ENCODE data around the gene CLEC16A.

Gene CLEC16A

DNA sequence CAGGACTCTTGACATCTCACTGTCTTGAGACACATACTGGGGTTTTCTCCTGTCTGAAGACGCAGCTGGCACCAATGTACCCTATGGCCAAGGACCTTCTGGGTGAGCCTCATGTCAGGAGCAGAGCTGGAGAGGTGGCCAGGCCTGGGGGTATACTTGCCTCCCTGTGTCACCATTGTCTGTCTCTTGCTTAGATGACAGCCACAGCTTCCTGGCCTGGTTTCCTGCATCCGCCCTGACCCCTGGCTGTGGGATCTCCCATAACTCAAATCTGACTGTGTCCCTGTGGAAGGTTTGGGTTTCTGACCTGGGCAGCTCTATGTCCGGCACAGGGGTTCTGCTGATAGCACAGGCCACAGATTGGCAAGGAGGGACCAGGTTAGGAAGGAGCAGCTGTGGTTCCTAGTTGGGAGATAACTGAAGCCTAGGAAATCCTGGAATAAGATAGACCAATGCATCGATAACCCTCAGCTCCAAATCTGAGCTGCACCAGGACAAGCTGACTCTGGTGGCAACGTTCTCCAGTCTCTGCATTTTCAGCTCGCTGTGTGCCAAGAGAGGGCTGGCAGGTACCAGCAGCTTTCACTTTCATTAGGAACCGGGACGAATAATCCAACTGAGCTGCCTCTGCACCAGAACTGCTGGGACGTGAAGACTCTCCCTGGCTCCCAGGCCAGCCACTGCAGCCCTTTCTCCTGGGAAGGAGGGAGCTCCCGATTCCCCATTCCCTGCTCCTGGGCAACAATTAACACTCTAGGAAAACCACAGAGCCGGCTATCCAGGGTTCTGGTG, 7.1 kb upstream of the CLEC16A start:
- no peak overlapping the region for H3K4me2 ChIP-seq (ENCODE audit: low read length)
- H3K18ac ChIP-seq (ENCODE audit: low read length) = no peak overlapping the region
- H4K8ac ChIP-seq (ENCODE audit: low read depth, low read length) = no peak overlapping the region
- H3K36me3 ChIP-seq (ENCODE audit: control insufficient read depth, insufficient read depth, low read length) = no peaks in the 10 kb centered on the region
- H3K27ac ChIP-seq (ENCODE audit: low read depth, low read length) = no peak overlapping the region
- H3K27me3 ChIP-seq (ENCODE audit: insufficient read depth, low read length, poor library complexity) = no peaks in the 10 kb centered on the region
- H3K4me3 ChIP-seq (ENCODE audit: low read length) = no peak overlapping the region
- H3K23ac ChIP-seq (ENCODE audit: low read length) = no peak overlapping the region
- no peak overlapping the region for H2BK5ac ChIP-seq (ENCODE audit: low read length)
- no peak overlapping the region for H3K56ac ChIP-seq (ENCODE audit: low read length)
- H3K79me1 ChIP-seq (ENCODE audit: low read length) = peaks cover 30% of the 10 kb centered on the region
- no peak overlapping the region for H2AK5ac ChIP-seq (ENCODE audit: low read length)
- H3K79me2 ChIP-seq (ENCODE audit: control insufficient read depth, insufficient read depth, low read length) = peaks cover 13% of the 10 kb centered on the region
- no peak overlapping the region for H3K4ac ChIP-seq (ENCODE audit: low read depth, low read length)
- H2BK120ac ChIP-seq (ENCODE audit: low read depth, low read length) = no peak overlapping the region
- no peak for DNase-seq
- no CpG with 5 or more reads among the region's 11 CpGs for WGBS (ENCODE audit: extremely low coverage, insufficient coverage, low lambda C conversion rate)
- H2BK15ac ChIP-seq (replicated peaks; ENCODE audit: low read depth) = no peak overlapping the region
- H3K4me1 ChIP-seq (ENCODE audit: control insufficient read depth, low read depth, low read length) = peaks cover 11% of the 10 kb centered on the region
- no peak overlapping the region for H3K9ac ChIP-seq (ENCODE audit: low read length)
- H4K5ac ChIP-seq (ENCODE audit: low read length) = no peak overlapping the region

DNA sequence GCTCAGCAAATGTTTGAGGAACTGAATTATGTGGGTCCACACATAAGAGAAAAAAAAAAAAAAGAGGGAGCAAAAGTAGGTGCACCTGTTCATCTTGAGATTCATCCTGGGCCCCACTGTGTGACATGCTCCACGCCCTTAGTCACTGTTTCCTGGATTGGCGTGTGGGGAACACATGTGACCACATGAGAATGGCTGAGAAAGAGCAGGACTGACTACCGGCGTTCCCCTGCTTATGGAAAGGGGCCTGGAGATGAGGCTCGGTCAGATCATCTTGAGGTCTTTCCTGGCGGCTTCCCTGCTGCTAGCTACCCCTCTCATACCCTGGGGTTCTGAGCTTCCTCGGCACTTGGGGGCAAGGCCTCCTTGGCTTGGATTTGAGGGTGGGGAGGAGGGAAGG, 6.0 kb upstream of the CLEC16A start:
- no peak overlapping the region for H2BK15ac ChIP-seq (replicated peaks; ENCODE audit: low read depth)
- H3K18ac ChIP-seq (ENCODE audit: low read length) = no peak overlapping the region
- no peaks in the 10 kb centered on the region for H3K36me3 ChIP-seq (ENCODE audit: control insufficient read depth, insufficient read depth, low read length)
- H3K9ac ChIP-seq (ENCODE audit: low read length) = no peak overlapping the region
- H2BK120ac ChIP-seq (ENCODE audit: low read depth, low read length) = no peak overlapping the region
- H3K27ac ChIP-seq (ENCODE audit: low read depth, low read length) = no peak overlapping the region
- H3K27me3 ChIP-seq (ENCODE audit: insufficient read depth, low read length, poor library complexity) = no peaks in the 10 kb centered on the region
- H3K4me1 ChIP-seq (ENCODE audit: control insufficient read depth, low read depth, low read length) = peaks cover 11% of the 10 kb centered on the region
- no peak overlapping the region for H3K23ac ChIP-seq (ENCODE audit: low read length)
- no CpG with 5 or more reads among the region's 7 CpGs for WGBS (ENCODE audit: extremely low coverage, insufficient coverage, low lambda C conversion rate)
- DNase-seq = no peak
- no peak overlapping the region for H3K4me2 ChIP-seq (ENCODE audit: low read length)
- H4K8ac ChIP-seq (ENCODE audit: low read depth, low read length) = no peak overlapping the region
- H3K4me3 ChIP-seq (ENCODE audit: low read length) = no peak overlapping the region
- no peak overlapping the region for H3K4ac ChIP-seq (ENCODE audit: low read depth, low read length)
- H2BK5ac ChIP-seq (ENCODE audit: low read length) = no peak overlapping the region
- no peak overlapping the region for H4K5ac ChIP-seq (ENCODE audit: low read length)
- no peak overlapping the region for H3K56ac ChIP-seq (ENCODE audit: low read length)
- H2AK5ac ChIP-seq (ENCODE audit: low read length) = no peak overlapping the region
- H3K79me1 ChIP-seq (ENCODE audit: low read length) = peaks cover 25% of the 10 kb centered on the region
- H3K79me2 ChIP-seq (ENCODE audit: control insufficient read depth, insufficient read depth, low read length) = peaks cover 13% of the 10 kb centered on the region

DNA sequence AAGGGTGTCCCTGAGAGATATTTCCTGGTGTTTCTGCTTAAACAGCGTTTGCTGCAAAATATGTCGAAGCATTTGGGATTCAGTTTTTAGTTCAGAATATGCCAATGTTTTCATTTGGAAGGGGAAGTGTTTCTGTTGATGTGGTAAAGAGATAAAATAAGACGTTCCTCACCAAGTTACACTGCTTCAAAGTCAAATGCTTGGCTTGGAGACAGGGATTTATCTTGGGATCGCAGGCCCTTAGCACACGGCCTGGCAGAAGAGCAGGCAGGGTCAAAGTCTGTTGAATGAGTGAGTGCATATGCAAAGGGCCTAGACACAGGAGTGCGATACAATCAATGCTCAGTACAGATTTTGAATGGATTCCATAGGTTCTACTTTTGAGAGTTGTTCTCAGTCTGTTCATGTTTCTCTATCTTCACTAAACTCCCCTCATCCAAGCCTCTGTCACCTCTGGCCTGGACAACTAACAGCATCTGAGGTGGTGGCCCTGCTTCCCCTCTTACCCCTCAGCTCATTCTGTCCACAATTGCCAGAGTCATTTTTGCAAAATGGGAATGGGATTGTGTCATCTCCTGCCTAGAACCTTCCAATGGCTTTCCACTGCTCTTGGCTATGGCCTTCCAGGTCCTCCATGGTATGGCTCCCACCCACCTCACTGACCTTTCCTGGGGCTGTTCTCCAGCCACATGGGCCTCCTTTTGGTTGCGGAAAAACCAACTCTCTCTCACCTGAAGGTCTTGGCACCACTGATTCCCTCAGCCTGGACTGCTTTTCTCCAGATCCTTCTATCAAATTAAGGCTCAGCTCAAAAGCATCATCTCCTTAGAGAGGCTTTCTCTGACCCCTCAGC, 5.3 kb upstream of the CLEC16A start:
- no peak overlapping the region for H2AK5ac ChIP-seq (ENCODE audit: low read length)
- no peak overlapping the region for H2BK120ac ChIP-seq (ENCODE audit: low read depth, low read length)
- H3K27me3 ChIP-seq (ENCODE audit: insufficient read depth, low read length, poor library complexity) = no peaks in the 10 kb centered on the region
- WGBS (ENCODE audit: extremely low coverage, insufficient coverage, low lambda C conversion rate) = no CpG with 5 or more reads among the region's 7 CpGs
- H2BK15ac ChIP-seq (replicated peaks; ENCODE audit: low read depth) = no peak overlapping the region
- no peak overlapping the region for H4K5ac ChIP-seq (ENCODE audit: low read length)
- H3K79me2 ChIP-seq (ENCODE audit: control insufficient read depth, insufficient read depth, low read length) = peaks cover 13% of the 10 kb centered on the region
- H3K4me2 ChIP-seq (ENCODE audit: low read length) = no peak overlapping the region
- no peak overlapping the region for H3K56ac ChIP-seq (ENCODE audit: low read length)
- H4K8ac ChIP-seq (ENCODE audit: low read depth, low read length) = no peak overlapping the region
- no peak overlapping the region for H3K27ac ChIP-seq (ENCODE audit: low read depth, low read length)
- H3K36me3 ChIP-seq (ENCODE audit: control insufficient read depth, insufficient read depth, low read length) = no peaks in the 10 kb centered on the region
- H3K4me3 ChIP-seq (ENCODE audit: low read length) = no peak overlapping the region
- peaks cover 11% of the 10 kb centered on the region for H3K4me1 ChIP-seq (ENCODE audit: control insufficient read depth, low read depth, low read length)
- no peak for DNase-seq
- H3K23ac ChIP-seq (ENCODE audit: low read length) = no peak overlapping the region
- H3K9ac ChIP-seq (ENCODE audit: low read length) = no peak overlapping the region
- no peak overlapping the region for H3K18ac ChIP-seq (ENCODE audit: low read length)
- H2BK5ac ChIP-seq (ENCODE audit: low read length) = no peak overlapping the region
- peaks cover 21% of the 10 kb centered on the region for H3K79me1 ChIP-seq (ENCODE audit: low read length)
- no peak overlapping the region for H3K4ac ChIP-seq (ENCODE audit: low read depth, low read length)

DNA sequence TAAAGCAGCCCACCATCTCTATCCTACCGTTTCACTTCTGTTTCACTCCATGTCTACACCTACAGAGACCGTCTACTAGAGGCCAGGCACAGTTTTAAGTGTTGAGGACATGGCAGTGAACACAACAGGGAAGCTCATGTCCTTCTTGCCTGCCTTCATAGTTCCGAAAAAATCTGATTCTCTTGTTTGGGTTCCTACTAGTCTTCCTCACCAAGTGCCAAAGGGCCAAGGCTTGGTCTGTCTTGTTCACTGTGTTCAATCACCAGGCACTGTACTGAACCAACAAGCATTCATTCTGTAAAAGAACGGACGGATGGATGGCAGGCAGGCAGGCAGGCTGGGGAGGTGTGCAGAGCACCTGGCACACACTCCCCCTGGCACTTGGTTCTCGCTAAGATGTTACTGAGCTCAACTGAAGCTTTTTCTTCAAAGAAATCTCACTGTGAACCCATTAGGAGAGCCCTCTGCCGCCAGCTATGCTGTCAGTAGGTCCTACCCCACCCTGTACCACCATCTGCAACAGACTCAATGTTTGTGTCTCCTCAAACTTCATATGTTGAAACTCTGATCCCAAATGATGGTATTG, 4.6 kb upstream of the CLEC16A start:
- peaks cover 11% of the 10 kb centered on the region for H3K4me1 ChIP-seq (ENCODE audit: control insufficient read depth, low read depth, low read length)
- WGBS (ENCODE audit: extremely low coverage, insufficient coverage, low lambda C conversion rate) = no CpG with 5 or more reads among the region's 7 CpGs
- H3K18ac ChIP-seq (ENCODE audit: low read length) = no peak overlapping the region
- H4K8ac ChIP-seq (ENCODE audit: low read depth, low read length) = no peak overlapping the region
- no peak overlapping the region for H2AK5ac ChIP-seq (ENCODE audit: low read length)
- H3K4me3 ChIP-seq (ENCODE audit: low read length) = no peak overlapping the region
- H2BK120ac ChIP-seq (ENCODE audit: low read depth, low read length) = no peak overlapping the region
- no peak for DNase-seq
- H3K56ac ChIP-seq (ENCODE audit: low read length) = no peak overlapping the region
- no peak overlapping the region for H2BK15ac ChIP-seq (replicated peaks; ENCODE audit: low read depth)
- H2BK5ac ChIP-seq (ENCODE audit: low read length) = no peak overlapping the region
- no peak overlapping the region for H3K4ac ChIP-seq (ENCODE audit: low read depth, low read length)
- H3K27me3 ChIP-seq (ENCODE audit: insufficient read depth, low read length, poor library complexity) = no peaks in the 10 kb centered on the region
- H3K36me3 ChIP-seq (ENCODE audit: control insufficient read depth, insufficient read depth, low read length) = no peaks in the 10 kb centered on the region
- no peak overlapping the region for H3K27ac ChIP-seq (ENCODE audit: low read depth, low read length)
- no peak overlapping the region for H3K4me2 ChIP-seq (ENCODE audit: low read length)
- no peak overlapping the region for H4K5ac ChIP-seq (ENCODE audit: low read length)
- H3K9ac ChIP-seq (ENCODE audit: low read length) = no peak overlapping the region
- H3K79me2 ChIP-seq (ENCODE audit: control insufficient read depth, insufficient read depth, low read length) = peaks cover 13% of the 10 kb centered on the region
- H3K23ac ChIP-seq (ENCODE audit: low read length) = no peak overlapping the region
- peaks cover 19% of the 10 kb centered on the region for H3K79me1 ChIP-seq (ENCODE audit: low read length)

DNA sequence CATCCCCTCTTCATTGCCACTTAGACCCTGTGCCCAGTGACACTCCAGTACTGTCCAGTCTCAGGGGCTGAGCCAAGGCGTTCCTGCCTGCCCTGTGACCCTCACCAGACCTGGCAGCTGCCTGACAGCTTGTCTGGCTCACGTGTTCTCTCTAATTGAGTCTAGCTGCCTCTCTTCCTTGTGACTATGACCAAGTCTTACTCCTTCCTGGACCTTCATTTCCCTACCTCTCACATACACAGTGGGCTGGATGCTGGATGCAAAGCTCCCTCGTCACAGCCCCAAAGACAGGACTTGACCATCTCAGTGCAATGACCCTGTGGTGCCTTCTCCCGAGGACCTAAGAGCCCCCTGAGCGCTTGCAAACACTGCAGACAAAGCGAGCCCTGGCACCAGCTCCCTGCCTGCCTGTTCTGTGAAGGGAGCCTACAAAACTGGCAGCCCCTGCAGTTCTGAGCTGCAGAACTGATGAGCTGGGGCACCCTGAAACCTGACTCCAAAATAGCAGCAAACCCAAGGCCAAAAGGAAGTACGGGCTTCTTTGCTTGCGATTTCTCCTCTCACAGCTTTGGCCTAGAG, 3.8 kb upstream of the CLEC16A start:
- Histone ChIP-seq H3K27ac (ENCODE audit: low read depth, low read length) (no peak overlapping the region), H3K4me1 (ENCODE audit: control insufficient read depth, low read depth, low read length) (peaks cover 15% of the 10 kb centered on the region), H2BK120ac (ENCODE audit: low read depth, low read length) (no peak overlapping the region), H3K23ac (ENCODE audit: low read length) (no peak overlapping the region), H2BK15ac (replicated peaks; ENCODE audit: low read depth) (no peak overlapping the region), H3K4me2 (ENCODE audit: low read length) (peak overlapping the region; percentile 95), H3K4ac (ENCODE audit: low read depth, low read length) (no peak overlapping the region), H3K36me3 (ENCODE audit: control insufficient read depth, insufficient read depth, low read length) (no peaks in the 10 kb centered on the region), H3K79me2 (ENCODE audit: control insufficient read depth, insufficient read depth, low read length) (peaks cover 20% of the 10 kb centered on the region), H3K27me3 (ENCODE audit: insufficient read depth, low read length, poor library complexity) (no peaks in the 10 kb centered on the region), H3K4me3 (ENCODE audit: low read length) (no peak overlapping the region), H2AK5ac (ENCODE audit: low read length) (no peak overlapping the region), H3K9ac (ENCODE audit: low read length) (peak overlapping the region; percentile 79), H3K18ac (ENCODE audit: low read length) (no peak overlapping the region), H3K79me1 (ENCODE audit: low read length) (peaks cover 25% of the 10 kb centered on the region), H3K56ac (ENCODE audit: low read length) (peak overlapping the region; percentile 35), H4K5ac (ENCODE audit: low read length) (no peak overlapping the region), H2BK5ac (ENCODE audit: low read length) (no peak overlapping the region), H4K8ac (ENCODE audit: low read depth, low read length) (no peak overlapping the region)
- no CpG with 5 or more reads among the region's 8 CpGs for WGBS (ENCODE audit: extremely low coverage, insufficient coverage, low lambda C conversion rate)
- no peak for DNase-seq
